HCT116 (cell line): Measurements from ENCODE around the gene IP6K2. TPM values are rescaled to one million over a fixed set of nuclear protein-coding genes. Genes with fewer than 3 reads are reported as not detected.

ENCODE experiments used
- ATAC-seq: fragments of 200-7000 bp; cut with Tn5 transposase; 2 replicates; pipeline ENCODE4 v1.9.1; 2020; ENCODE audit warnings: mild to moderate bottlenecking, moderate library complexity
- BruUV-seq: library from RNA; stranded (reverse); fragments of 400-500 nt; replicated peaks from 2 replicates; lab custom pipeline; 2021; lab: Mats Ljungman, UMichigan
- CTCF ChIA-PET: fragments of 300-600 bp; sonication (Branson Sonifier 250); formaldehyde crosslinking; loops from one replicate; lab custom pipeline; 2021; ENCODE audit warnings: antibody characterized with exemption; lab: Charles Lee
- POLR2A ChIA-PET: fragments of 300-600, 350-600 bp; sonication (Branson Sonifier 250); formaldehyde crosslinking; loops from one replicate; lab custom pipeline; 2021; ENCODE audit warnings: antibody characterized with exemption; lab: Charles Lee
- RAD21 ChIA-PET, 2 experiments: fragments of 300-600 bp; sonication (Branson Sonifier 250); formaldehyde crosslinking; loops; one replicate each; lab custom pipeline; 2023; ENCODE audit warnings: low total read pairs in 2 of 2; ENCODE audit not compliant: uncharacterized antibody in 2 of 2, unreplicated experiment in 2 of 2, low non-redundant PET in 1 of 2; lab: Charles Lee
- DNase-seq: peaks from one replicate; pipeline ENCODE4 v3.0.0-alpha.2; 2010; ENCODE audit warnings: low read depth, low spot score
- H2AFZ ChIP-seq: fragments of 200-600 bp; shearing (Covaris generic), sonication (generic); 2 replicates; pipeline ENCODE4 v1.6.1; 2017; ENCODE audit warnings: low read depth, mixed run types, mixed read lengths, antibody characterized with exemption, low read length; ENCODE audit not compliant: poor library complexity, severe bottlenecking
- H3K27ac ChIP-seq: 2 replicates; pipeline ENCODE4 v1.5.1; 2012; ENCODE audit warnings: low read depth, low read length
- H3K27me3 ChIP-seq: fragments of 200-600 bp; sonication (generic); 2 replicates; pipeline ENCODE4 v1.6.1; 2016; ENCODE audit warnings: mixed run types, low read length, mixed read lengths; ENCODE audit not compliant: insufficient read depth
- H3K36me3 ChIP-seq, 2 experiments: fragments of 200-500 bp in 1 of 2; fragments of 200-600 bp in 1 of 2; sonication (Bioruptor generic) in 1 of 2; sonication (generic) in 1 of 2; 2 replicates each; pipeline versions ENCODE4 v1.5.1 to v1.6.1; 2014 to 2016; ENCODE audit warnings: low read length in 2 of 2, inconsistent platforms in 1 of 2, mixed read lengths in 1 of 2, mixed run types in 1 of 2; ENCODE audit not compliant: insufficient read depth in 2 of 2, control insufficient read depth in 1 of 2
- H3K4me1 ChIP-seq, 2 experiments: fragments of 200-600 bp in 1 of 2; sonication (generic) in 1 of 2; 2 replicates each; pipeline versions ENCODE4 v1.5.1 to v1.6.1; 2012 to 2017; ENCODE audit warnings: low read length in 2 of 2, inconsistent platforms in 1 of 2, mild to moderate bottlenecking in 1 of 2, mixed read lengths in 1 of 2, mixed run types in 1 of 2, moderate library complexity in 1 of 2; ENCODE audit not compliant: insufficient read depth in 2 of 2, control insufficient read depth in 1 of 2
- H3K4me2 ChIP-seq: fragments of 200-600 bp; sonication (generic); 2 replicates; pipeline ENCODE4 v1.6.1; 2017; ENCODE audit warnings: mixed run types, low read length, mixed read lengths
- H3K4me3 ChIP-seq, 2 experiments: fragments of 200-600 bp in 1 of 2; sonication (generic) in 1 of 2; replicated peaks in 1 of 2; 2 replicates each; pipeline ENCODE4 v1.5.1; 2011 to 2016; ENCODE audit warnings: low read length in 2 of 2, control low read depth in 1 of 2, low read depth in 1 of 2, mild to moderate bottlenecking in 1 of 2, mixed read lengths in 1 of 2, mixed run types in 1 of 2
- H3K79me2 ChIP-seq: fragments of 200-600 bp; sonication (generic); 2 replicates; pipeline ENCODE4 v1.6.1; 2017; ENCODE audit warnings: mild to moderate bottlenecking, mixed run types, low read length, moderate library complexity, mixed read lengths; ENCODE audit not compliant: insufficient read depth
- H3K9ac ChIP-seq: fragments of 200-600 bp; sonication (generic); 2 replicates; pipeline ENCODE4 v1.6.1; 2016; ENCODE audit warnings: low read length, mixed read lengths
- H3K9me2 ChIP-seq: fragments of 200-600 bp; sonication (generic), shearing (Covaris generic); 2 replicates; pipeline ENCODE4 v1.6.1; 2017; ENCODE audit warnings: mixed run types, mild to moderate bottlenecking, moderate library complexity; ENCODE audit not compliant: insufficient read depth
- H3K9me3 ChIP-seq, 2 experiments: fragments of 200-500 bp in 1 of 2; fragments of 200-600 bp in 1 of 2; sonication (Bioruptor generic) in 1 of 2; sonication (generic) in 1 of 2; 2 replicates each; pipeline ENCODE4 v1.6.1; 2014 to 2017; ENCODE audit warnings: low read length in 2 of 2, mixed read lengths in 2 of 2, inconsistent platforms in 1 of 2, low read depth in 1 of 2, mild to moderate bottlenecking in 1 of 2, mixed run types in 1 of 2, moderate library complexity in 1 of 2; ENCODE audit not compliant: control insufficient read depth in 1 of 2, insufficient read depth in 1 of 2
- H4K20me1 ChIP-seq: fragments of 200-600 bp; sonication (generic), shearing (Covaris generic); 2 replicates; pipeline ENCODE4 v1.6.1; 2017; ENCODE audit warnings: mixed run types, mild to moderate bottlenecking, moderate library complexity; ENCODE audit not compliant: insufficient read depth
- ATF3 ChIP-seq: IDR thresholded peaks from 2 replicates; pipeline ENCODE4 v1.6.1; 2012
- CEBPB ChIP-seq: IDR thresholded peaks from 2 replicates; pipeline ENCODE4 v1.6.1; 2012; ENCODE audit warnings: low read depth
- CTCF ChIP-seq, 3 experiments: fragments of 200-600 bp in 1 of 3; sonication (generic) in 1 of 3; IDR thresholded peaks in 2 of 3; conservative IDR thresholded peaks in 1 of 3; 2 replicates each; pipeline ENCODE4 v1.5.1; 2012 to 2017; ENCODE audit warnings: low read depth in 2 of 3, low read length in 2 of 3, antibody characterized with exemption in 1 of 3, borderline replicate concordance in 1 of 3, control low read depth in 1 of 3, mild to moderate bottlenecking in 1 of 3, mixed read lengths in 1 of 3, mixed run types in 1 of 3, moderate library complexity in 1 of 3; ENCODE audit not compliant: insufficient read depth in 1 of 3
- EGR1 ChIP-seq: IDR thresholded peaks from 2 replicates; pipeline ENCODE4 v1.6.1; 2012; ENCODE audit warnings: low read depth
- ELF1 ChIP-seq: IDR thresholded peaks from 2 replicates; pipeline ENCODE4 v1.6.1; 2012; ENCODE audit warnings: low read depth, borderline replicate concordance
- EZH2 ChIP-seq: fragments of 200-600 bp; sonication (generic); IDR thresholded peaks from 2 replicates; pipeline ENCODE4 v1.6.1; 2017; ENCODE audit warnings: antibody characterized with exemption, mixed run types
- EZH2phosphoT487 ChIP-seq: fragments of 200-600 bp; IDR thresholded peaks from 2 replicates; pipeline ENCODE4 v1.6.1; 2018; ENCODE audit warnings: antibody characterized with exemption, borderline replicate concordance
- MAX ChIP-seq: IDR thresholded peaks from 2 replicates; pipeline ENCODE4 v1.6.1; 2012
- POLR2A ChIP-seq: IDR thresholded peaks from 2 replicates; pipeline ENCODE4 v1.7.0; 2011; ENCODE audit warnings: borderline replicate concordance; ENCODE audit not compliant: insufficient read depth, insufficient read length; ENCODE audit errors: extremely low read depth
- POLR2AphosphoS5 ChIP-seq: IDR thresholded peaks from 2 replicates; pipeline ENCODE4 v1.6.1; 2011; ENCODE audit warnings: mild to moderate bottlenecking, low read depth, low read length, moderate library complexity
- RAD21 ChIP-seq: IDR thresholded peaks from 2 replicates; pipeline ENCODE4 v1.6.1; 2012; ENCODE audit warnings: low read depth, mild to moderate bottlenecking
- REST ChIP-seq: IDR thresholded peaks from 2 replicates; pipeline ENCODE4 v1.6.1; 2012; ENCODE audit warnings: low read depth
- SIN3A ChIP-seq: IDR thresholded peaks from 2 replicates; pipeline ENCODE4 v1.6.1; 2012; ENCODE audit warnings: low read depth
- YY1 ChIP-seq: IDR thresholded peaks from 2 replicates; pipeline ENCODE4 v1.6.1; 2011; ENCODE audit warnings: low read length, low read depth, moderate library complexity, mild to moderate bottlenecking; ENCODE audit not compliant: insufficient replicate concordance; ENCODE audit errors: extremely low read depth
- ZBTB33 ChIP-seq: IDR thresholded peaks from 2 replicates; pipeline ENCODE4 v1.6.1; 2011; ENCODE audit warnings: mild to moderate bottlenecking, low read length, moderate library complexity; ENCODE audit not compliant: insufficient replicate concordance; ENCODE audit errors: extremely low read depth
- ZFX ChIP-seq: fragments of 450-650 bp; IDR thresholded peaks from 2 replicates; pipeline ENCODE4 v1.6.1; 2017
- intact Hi-C: fragments of 100-400 bp; cut with micrococcal nuclease; formaldehyde crosslinking; loops from 2 replicates; pipeline ENCODE4 v1.10.0; 2022
- total RNA-seq: library from RNA; stranded (reverse); gene quantifications from one replicate; pipeline ENCODE4 v1.2.1, GENCODE V29; 2021; ENCODE audit not compliant: unreplicated experiment

The IP6K2 gene
- total RNA-seq, 1 experiment from 2014 or later, result 89.5 TPM

- ChIA-PET CTCF (no interaction called here), POLR2A (no interaction called here), RAD21 (no interaction called here)
- Histone ChIP-seq H4K20me1 (no peaks in the 10 kb centered on the region), H3K36me3 (peaks cover 31 to 47% of the 10 kb centered on the region in 2 experiments), H3K9me3 (no peaks in the 10 kb centered on the region), H3K9me2 (no peaks in the 10 kb centered on the region), H3K27ac (no peak overlapping the region), H3K79me2 (peaks cover 14% of the 10 kb centered on the region), H3K9ac (no peak overlapping the region), H3K4me3 (no peak overlapping the region), H3K27me3 (no peaks in the 10 kb centered on the region), H3K4me2 (no peak overlapping the region), H3K4me1 (peaks cover 5 to 18% of the 10 kb centered on the region in 2 experiments; a peak in 3 of 4 replicates), H2AFZ (no peak overlapping the region)
- ATAC-seq, result no peak
- intact Hi-C loops, result no loop called here
- BruUV-seq, result no TSS peak
- no peak for DNase-seq
- TF ChIP-seq REST (no peak), ZFX (no peak), CTCF (IDR thresholded peaks at IDR 0.05 in 2 of 3, conservative IDR thresholded peaks at IDR 0.05 in 1 of 3; ENCODE audit: borderline replicate concordance in 1 of 3, insufficient read depth in 1 of 3, low read depth in 2 of 3, low read length in 2 of 3) (no peak), CEBPB (no peak), POLR2AphosphoS5 (no peak), YY1 (no peak), ZBTB33 (no peak), POLR2A (no peak), SIN3A (no peak), EZH2 (no peak), MAX (no peak), ATF3 (no peak), EZH2phosphoT487 (no peak), RAD21 (no peak), ELF1 (no peak), EGR1 (no peak)
These were observed 38.2 kb downstream of the IP6K2 start for GRCh38 chr3:48678566-48679380.
